ENCODE data around the gene TSEN34.

TSEN34 gene

GRCh38 chr19:54191011-54191810 lies at the start of gene TSEN34:
Gene TSEN34 (plus strand): TSS chr19:54191308. CDS start chr19:54191365, 57 bp downstream.
- DNase-seq (ENCODE audit: low read depth), result no peak

DNA sequence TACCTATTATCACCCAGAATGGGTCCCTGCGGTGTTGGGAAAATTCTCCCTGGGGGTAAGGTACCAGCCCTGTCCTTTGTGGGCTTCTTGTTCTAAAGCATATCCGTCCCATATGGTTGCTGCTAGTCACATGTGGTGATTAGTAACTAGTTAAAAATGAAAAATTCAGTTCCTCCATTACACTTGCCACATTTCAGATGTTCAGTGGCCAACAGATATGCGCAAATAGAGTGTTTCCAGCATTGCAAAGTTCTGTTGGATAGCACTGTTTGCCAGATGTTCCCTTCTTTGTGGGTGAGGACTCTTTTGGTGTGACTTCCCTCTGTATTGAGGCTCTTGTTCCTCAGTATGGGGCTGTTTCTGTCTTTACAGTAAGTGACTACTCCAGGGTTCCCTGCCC lies 49.8 kb upstream of the TSEN34 start:
- peak; percentile 55 for DNase-seq (ENCODE audit: low read depth)

DNA sequence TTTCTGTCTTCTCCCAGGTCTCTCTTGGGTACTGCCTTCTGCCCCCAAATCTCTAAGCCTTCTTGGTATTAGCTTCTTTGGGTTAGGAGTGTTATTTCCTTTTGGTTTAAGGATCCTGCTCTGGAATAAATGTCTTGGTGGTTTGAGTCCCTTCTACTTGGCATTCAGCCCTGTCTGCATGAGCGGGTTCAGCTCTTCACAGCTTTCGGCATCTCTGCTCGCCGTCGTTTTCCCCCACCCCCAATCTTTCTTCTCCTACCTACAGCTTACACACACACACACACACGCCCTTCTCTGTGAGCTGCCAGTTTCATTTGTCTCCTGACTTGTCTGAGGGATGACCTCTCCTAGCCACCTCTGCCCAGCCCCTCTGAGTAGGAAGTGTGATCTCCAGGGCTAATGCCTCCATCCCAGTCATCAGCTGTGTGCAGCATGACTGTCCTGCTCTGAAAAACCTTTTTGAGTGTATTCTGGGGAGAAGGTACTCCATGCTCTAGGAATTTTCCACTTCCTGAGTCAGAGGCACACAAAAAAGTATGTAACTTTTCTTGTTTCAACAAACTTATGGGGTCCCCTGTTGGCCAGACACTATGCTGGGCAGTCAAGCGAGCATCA lies 48.8 kb upstream of the TSEN34 start:
- DNase-seq (ENCODE audit: low read depth), result no peak

DNA sequence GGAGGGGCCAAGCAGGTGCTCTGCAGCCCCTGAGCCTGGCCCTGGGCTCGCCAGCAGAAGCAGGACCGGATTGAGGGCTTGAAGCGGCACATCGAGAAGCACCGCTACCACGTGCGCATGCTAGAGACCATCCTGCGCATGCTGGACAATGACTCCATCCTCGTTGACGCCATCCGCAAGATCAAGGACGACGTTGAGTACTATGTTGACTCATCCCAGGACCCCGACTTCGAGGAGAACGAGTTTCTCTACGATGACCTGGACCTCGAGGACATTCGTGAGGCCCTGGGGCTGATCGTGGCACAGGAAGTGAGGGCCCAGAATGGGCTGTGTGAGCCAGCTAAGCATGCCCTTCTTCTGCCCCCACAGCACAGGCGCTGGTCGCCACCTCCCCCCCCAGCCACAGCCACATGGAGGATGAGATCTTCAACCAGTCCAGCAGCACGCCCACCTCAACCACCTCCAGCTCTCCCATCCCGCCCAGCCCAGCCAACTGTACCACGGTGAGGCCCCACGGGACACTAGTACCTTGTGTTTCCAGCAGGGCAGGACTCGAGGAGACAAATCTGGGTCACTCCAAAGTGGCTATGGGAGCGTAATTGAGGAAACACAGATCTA lies 45.5 kb upstream of the TSEN34 start:
- no peak for DNase-seq (ENCODE audit: low read depth)

DNA sequence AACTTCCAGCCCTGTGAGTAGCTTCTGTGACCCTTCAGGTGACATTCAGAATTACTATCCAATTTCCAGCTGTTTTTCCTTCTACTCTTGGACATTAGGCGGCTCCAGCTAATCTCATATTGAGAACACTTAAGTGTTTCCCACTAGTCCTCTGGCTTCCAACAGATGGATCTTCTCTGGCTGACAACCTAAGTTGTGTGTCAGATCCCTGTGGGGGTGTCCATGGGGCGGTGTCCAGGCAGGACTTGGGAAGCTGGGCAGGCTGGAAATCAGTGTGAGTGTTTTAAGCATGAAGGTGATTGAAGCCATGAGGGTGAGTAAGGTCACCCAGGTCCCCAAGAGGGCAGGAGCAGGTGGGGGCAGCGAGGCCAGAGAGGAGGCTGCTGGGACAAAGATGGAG lies 43.4 kb upstream of the TSEN34 start:
- no peak for DNase-seq (ENCODE audit: low read depth)

GRCh38 chr19:54148158-54148557 lies 43.0 kb upstream of the TSEN34 start:
- DNase-seq (ENCODE audit: low read depth), result no peak

- no peak for DNase-seq (ENCODE audit: low read depth)
These were observed 41.9 kb upstream of the TSEN34 start for GRCh38 chr19:54149021-54149812.

GRCh38 chr19:54151362-54152035 lies 39.6 kb upstream of the TSEN34 start:
- no peak for DNase-seq (ENCODE audit: low read depth)

DNA sequence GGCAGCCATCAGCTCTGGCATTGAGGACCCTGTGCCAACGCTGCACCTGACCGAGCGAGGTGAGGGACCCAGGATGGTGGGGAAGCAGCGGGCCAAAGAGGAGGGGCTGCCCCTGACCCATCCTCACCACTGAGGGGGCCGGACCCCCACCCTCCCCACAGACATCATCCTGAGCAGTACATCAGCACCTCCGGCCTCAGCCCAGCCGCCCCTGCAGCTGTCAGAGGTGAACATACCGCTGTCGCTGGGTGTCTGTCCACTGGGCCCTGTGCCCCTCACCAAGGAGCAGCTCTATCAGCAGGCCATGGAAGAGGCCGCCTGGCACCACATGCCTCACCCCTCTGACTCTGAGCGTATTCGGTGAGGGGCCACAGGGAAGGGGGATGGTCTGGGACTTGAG lies 38.8 kb upstream of the TSEN34 start:
- no peak for DNase-seq (ENCODE audit: low read depth)

GRCh38 chr19:54152878-54153524 lies 38.1 kb upstream of the TSEN34 start:
- no peak for DNase-seq (ENCODE audit: low read depth)

GRCh38 chr19:54153731-54154326 lies 37.3 kb upstream of the TSEN34 start:
- no peak for DNase-seq (ENCODE audit: low read depth)

DNA sequence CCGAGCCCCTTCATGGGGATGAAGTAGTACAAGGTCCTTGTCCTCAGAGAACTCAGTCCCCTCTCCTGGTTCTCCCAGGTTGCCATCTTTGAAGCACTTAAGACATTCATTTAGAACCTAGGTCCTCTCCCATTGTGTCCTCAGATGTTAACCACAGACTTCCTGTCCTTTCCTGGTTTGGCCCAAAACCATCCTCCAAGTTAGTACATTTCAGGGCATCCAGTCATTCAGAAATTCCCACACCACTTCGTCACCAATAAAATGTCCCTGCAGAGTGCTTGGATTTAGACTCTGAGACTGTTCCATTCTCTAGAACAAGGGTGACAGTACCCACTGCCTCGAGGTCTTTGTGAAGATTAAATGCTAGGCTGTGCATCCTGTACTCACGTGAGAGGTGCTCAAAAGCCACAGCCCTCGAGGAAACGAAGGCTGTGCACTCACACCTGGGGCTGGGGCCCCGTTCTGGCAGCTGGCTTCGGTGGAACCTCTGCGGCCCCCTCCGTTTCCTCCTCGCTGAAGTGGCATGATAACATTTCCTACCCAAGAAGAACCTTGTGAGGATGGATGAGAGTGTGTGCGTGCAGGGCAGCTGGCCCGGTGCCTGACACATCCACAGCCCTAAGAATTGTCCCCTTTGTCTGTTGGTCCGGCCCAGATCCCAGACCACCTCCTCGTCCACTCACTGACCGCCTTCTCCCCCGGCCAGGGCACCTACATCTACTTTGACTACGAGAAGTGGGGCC lies 36.3 kb upstream of the TSEN34 start:
- peak; percentile 72 for DNase-seq (ENCODE audit: low read depth)

DNA sequence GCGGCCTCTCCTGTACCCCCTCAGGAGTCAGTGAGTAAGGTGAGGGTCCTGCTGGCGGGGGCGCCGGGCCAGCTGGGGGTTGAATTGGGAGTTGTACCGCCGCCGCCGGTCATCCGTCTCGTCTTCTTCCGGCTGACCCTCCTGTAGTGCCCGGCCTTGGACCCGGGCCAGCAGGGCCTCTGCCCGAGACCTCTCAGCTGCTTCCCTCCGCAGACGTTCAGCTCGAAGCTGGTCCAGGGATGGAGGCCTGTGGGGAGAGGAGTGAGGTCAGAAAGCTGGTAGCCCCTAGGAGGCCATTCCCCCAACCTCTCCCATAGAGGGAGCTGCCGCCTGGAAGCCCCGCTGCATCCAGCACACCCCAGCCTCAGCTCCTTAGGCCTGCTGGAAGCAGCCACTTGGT lies 35.4 kb upstream of the TSEN34 start:
- DNase-seq (ENCODE audit: low read depth), result no peak

- no peak for DNase-seq (ENCODE audit: low read depth)
These were observed 34.6 kb upstream of the TSEN34 start for GRCh38 chr19:54156490-54156889.

DNA sequence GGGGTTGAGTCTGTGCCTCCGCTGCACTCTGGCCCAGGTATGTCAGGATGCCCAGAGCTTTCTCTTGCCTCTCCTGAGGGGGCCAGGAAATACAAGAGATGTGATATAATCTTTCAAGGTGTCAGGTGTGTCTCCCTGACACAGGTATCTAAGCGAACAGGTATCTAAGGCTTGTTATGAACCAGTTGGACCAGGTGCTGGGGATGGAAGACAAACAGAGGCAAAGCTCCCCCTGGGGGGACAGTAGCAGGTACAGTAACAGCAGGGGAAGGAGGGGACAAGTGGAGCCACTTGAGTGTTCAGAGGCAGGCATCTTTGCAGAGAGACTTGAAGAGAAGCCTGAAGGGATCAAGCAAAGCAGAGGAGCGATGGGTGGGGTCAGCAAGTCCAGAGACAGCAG lies 34.2 kb upstream of the TSEN34 start:
- DNase-seq (ENCODE audit: low read depth), result no peak

- no peak for DNase-seq (ENCODE audit: low read depth)
These were observed 32.2 kb upstream of the TSEN34 start for GRCh38 chr19:54158812-54159351.

DNA sequence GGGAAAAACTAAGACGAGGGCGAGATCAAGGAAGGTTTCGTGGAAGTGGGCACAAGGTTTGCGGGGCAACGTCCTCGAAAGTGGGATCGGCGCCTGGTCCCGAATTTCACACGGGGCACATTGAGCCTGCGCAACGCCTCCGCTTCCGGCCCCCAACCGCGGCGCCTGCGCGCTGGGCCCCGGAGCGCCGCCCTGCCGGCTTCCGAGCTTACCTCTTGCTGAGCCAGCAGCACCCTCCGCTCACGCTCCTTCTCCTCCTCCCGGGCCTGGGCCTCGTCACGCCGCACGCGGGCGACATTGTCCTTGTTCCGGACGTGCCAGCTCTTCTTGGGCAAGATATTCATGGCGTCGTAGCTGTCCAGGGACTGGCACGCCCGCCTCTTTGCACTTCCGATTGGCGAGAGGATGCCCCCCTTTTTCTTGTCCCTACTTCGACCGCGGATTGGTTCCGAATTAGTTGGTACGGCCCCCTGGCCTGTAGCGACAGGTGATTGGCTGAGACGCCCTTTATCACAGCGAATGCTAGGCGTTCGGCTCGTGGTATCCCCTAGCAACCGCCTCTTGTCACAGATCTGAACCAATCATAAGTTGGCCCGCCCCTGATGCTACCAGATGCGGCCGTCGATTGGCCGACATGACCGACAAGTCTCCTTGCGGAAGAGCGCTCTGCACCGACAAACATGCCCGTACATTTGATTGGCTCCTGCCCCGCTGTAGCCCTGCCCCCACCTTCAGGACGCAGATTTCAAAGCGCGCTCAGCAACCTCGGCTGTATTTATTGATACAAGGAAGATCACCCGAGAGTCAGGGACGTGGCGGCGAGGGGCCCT lies 31.5 kb upstream of the TSEN34 start, which contains the start of gene LENG1:
Gene LENG1 (minus strand): TSS at position 370 of the 830 bp plus-strand sequence. CDS start 26 bp downstream, at position 344.
- DNase-seq (ENCODE audit: low read depth), result peak; percentile 99

GRCh38 chr19:54160182-54160811 lies 30.8 kb upstream of the TSEN34 start:
- no peak for DNase-seq (ENCODE audit: low read depth)

Data from GM04503 (cell line).